Parathyroid adenoma (tissue), 2 donors: Measurements from ENCODE around the gene PRR23E.

Experiments
- H2AFZ ChIP-seq: fragments of 300-600 bp; sonication (generic); one replicate; pipeline ENCODE4 v1.7.0; 2017; ENCODE audit warnings: antibody characterized with exemption, mild to moderate bottlenecking
- H3K27ac ChIP-seq: fragments of 300-600 bp; sonication (generic); one replicate; pipeline ENCODE4 v1.7.0; 2017
- H3K27me3 ChIP-seq: fragments of 300-600 bp; sonication (generic); one replicate; pipeline ENCODE4 v1.7.0; 2017; ENCODE audit warnings: low read length; ENCODE audit not compliant: control insufficient read depth, insufficient read depth
- H3K36me3 ChIP-seq: fragments of 300-600 bp; sonication (generic); one replicate; pipeline ENCODE4 v1.7.0; 2017; ENCODE audit warnings: low read length; ENCODE audit not compliant: control insufficient read depth, insufficient read depth
- H3K4me1 ChIP-seq: fragments of 300-600 bp; sonication (generic); one replicate; pipeline ENCODE4 v1.7.0; 2017; ENCODE audit warnings: control low read depth
- H3K4me2 ChIP-seq: fragments of 300-600 bp; sonication (generic); one replicate; pipeline ENCODE4 v1.7.0; 2017; ENCODE audit warnings: low read length
- H3K4me3 ChIP-seq: fragments of 300-600 bp; sonication (generic); one replicate; pipeline ENCODE4 v1.7.0; 2017; ENCODE audit warnings: low read depth, low read length
- H3K79me2 ChIP-seq: fragments of 300-600 bp; sonication (generic); one replicate; pipeline ENCODE4 v1.7.0; 2017; ENCODE audit warnings: control low read depth
- H3K9ac ChIP-seq: fragments of 300-600 bp; sonication (generic); one replicate; pipeline ENCODE4 v1.7.0; 2017; ENCODE audit warnings: mild to moderate bottlenecking
- H3K9me3 ChIP-seq: fragments of 300-600 bp; sonication (generic); one replicate; pipeline ENCODE4 v1.7.0; 2017; ENCODE audit warnings: low read length; ENCODE audit not compliant: control insufficient read depth
- CTCF ChIP-seq: fragments of 300-600 bp; sonication (generic); IDR thresholded peaks from one replicate; pipeline ENCODE4 v1.7.0; 2017; ENCODE audit warnings: antibody characterized with exemption, mild to moderate bottlenecking
- donor health status: primary hyperparathyroidism.

The PRR23E gene

GRCh38 chr3:127158614-127159229 is 34.2 kb upstream of the PRR23E start:
- TF ChIP-seq CTCF, result no peak
- no peak overlapping the region for H3K4me3 ChIP-seq
- H3K36me3 ChIP-seq, result no peaks in the 10 kb centered on the region
- no peak overlapping the region for H2AFZ ChIP-seq
- no peak overlapping the region for H3K27ac ChIP-seq
- no peak overlapping the region for H3K4me2 ChIP-seq
- no peaks in the 10 kb centered on the region for H3K79me2 ChIP-seq
- no peaks in the 10 kb centered on the region for H3K9me3 ChIP-seq
- H3K4me1 ChIP-seq, result no peaks in the 10 kb centered on the region
- no peak overlapping the region for H3K9ac ChIP-seq
- no peaks in the 10 kb centered on the region for H3K27me3 ChIP-seq

- no peak overlapping the region for H2AFZ ChIP-seq
- H3K9me3 ChIP-seq, result no peaks in the 10 kb centered on the region
- no peaks in the 10 kb centered on the region for H3K27me3 ChIP-seq
- H3K79me2 ChIP-seq, result no peaks in the 10 kb centered on the region
- no peak overlapping the region for H3K4me3 ChIP-seq
- H3K27ac ChIP-seq, result no peak overlapping the region
- H3K4me1 ChIP-seq, result no peaks in the 10 kb centered on the region
- no peak overlapping the region for H3K4me2 ChIP-seq
- H3K9ac ChIP-seq, result no peak overlapping the region
- no peak for TF ChIP-seq CTCF
- no peaks in the 10 kb centered on the region for H3K36me3 ChIP-seq
Measured at GRCh38 chr3:127159543-127159942, 33.4 kb upstream of the PRR23E start.

GRCh38 chr3:127161236-127161635 is 31.7 kb upstream of the PRR23E start:
- H3K4me3 ChIP-seq, result no peak overlapping the region
- no peaks in the 10 kb centered on the region for H3K27me3 ChIP-seq
- H3K4me1 ChIP-seq, result no peaks in the 10 kb centered on the region
- no peaks in the 10 kb centered on the region for H3K79me2 ChIP-seq
- no peaks in the 10 kb centered on the region for H3K9me3 ChIP-seq
- no peaks in the 10 kb centered on the region for H3K36me3 ChIP-seq
- H3K9ac ChIP-seq, result no peak overlapping the region
- no peak for TF ChIP-seq CTCF
- H3K27ac ChIP-seq, result no peak overlapping the region
- no peak overlapping the region for H2AFZ ChIP-seq
- H3K4me2 ChIP-seq, result no peak overlapping the region

- Histone ChIP-seq H3K9ac (no peak overlapping the region), H3K79me2 (no peaks in the 10 kb centered on the region), H3K27ac (no peak overlapping the region), H3K27me3 (no peaks in the 10 kb centered on the region), H3K9me3 (no peaks in the 10 kb centered on the region), H3K4me2 (no peak overlapping the region), H2AFZ (no peak overlapping the region), H3K4me3 (no peak overlapping the region), H3K36me3 (no peaks in the 10 kb centered on the region), H3K4me1 (no peaks in the 10 kb centered on the region)
- no peak for TF ChIP-seq CTCF
Measured at GRCh38 chr3:127161973-127162579, 30.9 kb upstream of the PRR23E start.
